HG02763 (cell line): ENCODE results near the gene CCDC34.

ENCODE experiments used
- ATAC-seq: cut with Tn5 transposase; IDR thresholded peaks from one replicate; pipeline ENCODE4 v1.9.1; 2021; ENCODE audit warnings: mild to moderate bottlenecking, moderate library complexity; ENCODE audit not compliant: unreplicated experiment

CCDC34 gene

GRCh38 chr11:27362749-27363575, at the start of gene CCDC34:
CCDC34 (minus strand) TSS chr11:27363215; CDS start chr11:27363194, 21 bp downstream.
- ATAC-seq = peak; percentile 99

- ATAC-seq = no peak
Measured at GRCh38 chr11:27412192-27412691, 49.2 kb upstream of the CCDC34 start.

GRCh38 chr11:27411328-27411727, 48.3 kb upstream of the CCDC34 start:
- ATAC-seq = no peak

GRCh38 chr11:27410272-27410671, 47.3 kb upstream of the CCDC34 start:
- no peak for ATAC-seq

- ATAC-seq = no peak
Measured at GRCh38 chr11:27409742-27410141, 46.7 kb upstream of the CCDC34 start.

- no peak for ATAC-seq
Measured at GRCh38 chr11:27409049-27409448, 46.0 kb upstream of the CCDC34 start.

- ATAC-seq = no peak
Measured at GRCh38 chr11:27408246-27408800, 45.3 kb upstream of the CCDC34 start.

- no peak for ATAC-seq
Measured at GRCh38 chr11:27406498-27407354, 43.7 kb upstream of the CCDC34 start.

- no peak for ATAC-seq
Measured at GRCh38 chr11:27405134-27405533, 42.1 kb upstream of the CCDC34 start.

- no peak for ATAC-seq
Measured at GRCh38 chr11:27404427-27404826, 41.4 kb upstream of the CCDC34 start.

- ATAC-seq = no peak
Measured at GRCh38 chr11:27403195-27403594, 40.2 kb upstream of the CCDC34 start.

GRCh38 chr11:27402450-27402849, 39.4 kb upstream of the CCDC34 start:
- no peak for ATAC-seq

- ATAC-seq = no peak
Measured at GRCh38 chr11:27401833-27402316, 38.9 kb upstream of the CCDC34 start.

- ATAC-seq = no peak
Measured at GRCh38 chr11:27401280-27401832, 38.3 kb upstream of the CCDC34 start.

- ATAC-seq = no peak
Measured at GRCh38 chr11:27398400-27398770, 35.4 kb upstream of the CCDC34 start.

GRCh38 chr11:27397624-27398399, 34.8 kb upstream of the CCDC34 start:
- no peak for ATAC-seq

GRCh38 chr11:27396259-27396839, 33.3 kb upstream of the CCDC34 start:
- ATAC-seq = no peak

- ATAC-seq = no peak
Measured at GRCh38 chr11:27395556-27396258, 32.7 kb upstream of the CCDC34 start.

GRCh38 chr11:27394781-27395228, 31.8 kb upstream of the CCDC34 start:
- no peak for ATAC-seq
